HepG2 (cell line): Measurements from ENCODE around the gene CPE. TPM values are rescaled to one million over a fixed set of nuclear protein-coding genes. Genes with fewer than 3 reads are reported as not detected.
A peak's percentile ranks its signal among the peaks of the same experiment; 100 is the strongest.

Experiments used
- CREB1 ChIP-seq, 2 experiments: fragments of 450-650 bp in 1 of 2; IDR thresholded peaks; 2 replicates each; pipeline ENCODE4 v1.6.1; 2016 to 2017; ENCODE audit warnings: control low read depth in 1 of 2, mild to moderate bottlenecking in 1 of 2, missing compliant biosample characterization in 1 of 2, missing genetic modification characterization in 1 of 2
- FOXP1 ChIP-seq, 2 experiments: fragments of 450-650 bp in 1 of 2; IDR thresholded peaks; 2 replicates each; pipeline ENCODE4 v1.6.1; 2017 to 2018; ENCODE audit warnings: antibody characterized with exemption in 1 of 2
- GATAD1 ChIP-seq: IDR thresholded peaks from 2 replicates; pipeline ENCODE4 v1.6.1; 2016; ENCODE audit warnings: missing genetic modification reagents, missing compliant biosample characterization
- HINFP ChIP-seq: sonication (generic); formaldehyde crosslinking; IDR thresholded peaks from 2 replicates; pipeline ENCODE4 v1.4.0; 2020; ENCODE audit warnings: low read depth, mild to moderate bottlenecking, missing genetic modification reagents
- IKZF1 ChIP-seq: fragments of 450-650 bp; IDR thresholded peaks from 2 replicates; pipeline ENCODE4 v1.7.1; 2016
- KDM3A ChIP-seq: IDR thresholded peaks from 2 replicates; pipeline ENCODE4 v1.6.1; 2018; ENCODE audit warnings: low read depth, missing compliant biosample characterization
- MLX ChIP-seq: IDR thresholded peaks from 2 replicates; pipeline ENCODE4 v1.6.1; 2016
- MTA1 ChIP-seq: sonication (generic); formaldehyde crosslinking; IDR thresholded peaks from 2 replicates; pipeline ENCODE4 v1.4.0; 2020; ENCODE audit warnings: missing genetic modification reagents, mild to moderate bottlenecking, borderline replicate concordance
- NFKBIZ ChIP-seq: IDR thresholded peaks from 2 replicates; pipeline ENCODE4 v1.6.1; 2018; ENCODE audit warnings: missing genetic modification reagents, missing compliant biosample characterization
- NFRKB ChIP-seq: fragments of 450-650 bp; IDR thresholded peaks from 2 replicates; pipeline ENCODE4 v1.6.1; 2017
- SIN3B ChIP-seq: fragments of 150-350 bp; IDR thresholded peaks from 2 replicates; pipeline ENCODE4 v1.6.1; 2014; ENCODE audit warnings: low read length
- SOX13 ChIP-seq, 3 experiments: fragments of 450-650 bp in 1 of 3; sonication (generic) in 1 of 3; formaldehyde crosslinking in 1 of 3; IDR thresholded peaks in 2 of 3; conservative IDR thresholded peaks in 1 of 3; 2 replicates each; pipeline versions ENCODE4 v1.5.0 to v1.6.1; 2016 to 2020; ENCODE audit warnings: antibody characterized with exemption in 1 of 3, mild to moderate bottlenecking in 1 of 3, missing compliant biosample characterization in 1 of 3, missing genetic modification reagents in 1 of 3, moderate library complexity in 1 of 3
- SRSF9 ChIP-seq: fragments of 200-400 bp; formaldehyde crosslinking; IDR thresholded peaks from 2 replicates; pipeline ENCODE4 v1.6.1; 2018; ENCODE audit warnings: borderline replicate concordance, mild to moderate bottlenecking, low read depth, low read length; ENCODE audit not compliant: insufficient read depth, poor library complexity, severe bottlenecking
- YY1 ChIP-seq: IDR thresholded peaks from 2 replicates; pipeline ENCODE4 v1.6.1; 2011; ENCODE audit warnings: low read length, low read depth, moderate library complexity, mild to moderate bottlenecking; ENCODE audit not compliant: insufficient read depth, insufficient replicate concordance
- ZNF136 ChIP-seq: sonication (generic); formaldehyde crosslinking; IDR thresholded peaks from 2 replicates; pipeline ENCODE4 v1.8.1; 2022; ENCODE audit warnings: low read depth, mild to moderate bottlenecking, moderate library complexity, missing genetic modification reagents
- ZNF256 ChIP-seq: sonication (generic); formaldehyde crosslinking; conservative IDR thresholded peaks from 2 replicates; pipeline ENCODE4 v1.4.0; 2020; ENCODE audit warnings: missing genetic modification reagents
- ZNF546 ChIP-seq: sonication (generic); formaldehyde crosslinking; conservative IDR thresholded peaks from 2 replicates; pipeline ENCODE4 v1.8.1; 2023; ENCODE audit warnings: mild to moderate bottlenecking, missing genetic modification reagents
- ZNF616 ChIP-seq: sonication (generic); formaldehyde crosslinking; IDR thresholded peaks from 2 replicates; pipeline ENCODE4 v1.5.0; 2020; ENCODE audit warnings: low read depth, mild to moderate bottlenecking, missing genetic modification reagents
- ZNF7 ChIP-seq: IDR thresholded peaks from 2 replicates; pipeline ENCODE4 v1.6.1; 2016; ENCODE audit warnings: missing biosample characterization, missing genetic modification reagents
- ZNF737 ChIP-seq: sonication (generic); formaldehyde crosslinking; IDR thresholded peaks from 2 replicates; pipeline ENCODE4 v1.5.0; 2020; ENCODE audit warnings: missing genetic modification reagents, mild to moderate bottlenecking, borderline replicate concordance
- ZNF75D ChIP-seq: sonication (generic); formaldehyde crosslinking; IDR thresholded peaks from 2 replicates; pipeline ENCODE4 v1.8.1; 2023; ENCODE audit warnings: missing genetic modification reagents, mild to moderate bottlenecking, borderline replicate concordance
- ZNF761 ChIP-seq: sonication (generic); formaldehyde crosslinking; conservative IDR thresholded peaks from 2 replicates; pipeline ENCODE4 v1.4.0; 2020; ENCODE audit warnings: mild to moderate bottlenecking, missing genetic modification reagents
- ZNF773 ChIP-seq: sonication (generic); formaldehyde crosslinking; IDR thresholded peaks from 2 replicates; pipeline ENCODE4 v1.4.0; 2020; ENCODE audit warnings: missing genetic modification reagents, borderline replicate concordance
- polyA plus RNA-seq, 8 experiments: library from polyadenylated mRNA; depleted of rRNA in 3 of 8; stranded (reverse) in 7 of 8; unstranded in 1 of 8; fragments of >200 nt; fragmentation: Illumina TruSeq in 4 of 8; extraction: Trizol in 4 of 8; gene quantifications; 2 replicates each; pipeline versions ENCODE4 v1.2.1 to v1.2.3, GENCODE V29; 2011 to 2016; ENCODE audit warnings: low read depth in 4 of 8, missing spikeins in 1 of 8, mixed read lengths in 1 of 8; ENCODE audit not compliant: insufficient read depth in 1 of 8
- total RNA-seq, 5 experiments: library from RNA; depleted of rRNA; stranded (reverse); fragments of >200 nt; fragmentation: Illumina TruSeq; extraction: Trizol; gene quantifications; 2 replicates each; pipeline ENCODE4 v1.2.3, GENCODE V29; 2016; ENCODE audit warnings: low read depth in 1 of 5
- TF ChIP-seq, protein P1 (sequence below): sonication (generic); formaldehyde crosslinking; IDR thresholded peaks from 2 replicates; pipeline ENCODE4 v1.8.1; 2023; ENCODE audit warnings: mild to moderate bottlenecking, moderate library complexity, missing genetic modification reagents
- TF ChIP-seq, protein P2 (sequence below): sonication (generic); formaldehyde crosslinking; IDR thresholded peaks from 2 replicates; pipeline ENCODE4 v1.8.0; 2022; ENCODE audit warnings: missing genetic modification reagents, mild to moderate bottlenecking, moderate library complexity, borderline replicate concordance

Gene CPE
- total and polyA plus RNA-seq, 2 of the 13 experiments (the other 11 are each of a cell fraction or from before 2014, with no cell fraction given): 268 to 852 TPM

GRCh38 chr4:165369522-165369921 lies 9.3 kb upstream of the CPE start (continued):
- TF ChIP-seq, protein P1, sequence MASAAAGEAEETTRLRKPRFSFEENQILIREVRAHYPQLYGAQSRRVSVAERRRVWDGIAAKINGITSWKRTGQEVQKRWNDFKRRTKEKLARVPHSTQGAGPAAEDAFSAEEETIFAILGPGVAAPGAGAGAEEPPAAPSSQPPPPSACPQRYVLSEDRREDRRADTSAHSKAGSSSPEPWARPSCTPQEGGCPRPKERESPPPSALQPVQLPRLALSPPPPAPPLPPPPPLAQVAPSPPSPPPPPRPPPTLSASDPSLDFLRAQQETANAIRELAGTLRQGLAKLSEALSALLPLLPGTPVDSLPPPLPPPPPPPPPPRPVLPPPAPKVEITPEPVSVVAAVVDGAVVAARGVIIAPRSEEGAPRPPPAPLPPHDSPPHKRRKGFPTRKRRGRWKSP (CRISPR knock-in tag): peak; percentile 67; the same call in 1 of the 2 replicates
- TF ChIP-seq, protein P2, sequence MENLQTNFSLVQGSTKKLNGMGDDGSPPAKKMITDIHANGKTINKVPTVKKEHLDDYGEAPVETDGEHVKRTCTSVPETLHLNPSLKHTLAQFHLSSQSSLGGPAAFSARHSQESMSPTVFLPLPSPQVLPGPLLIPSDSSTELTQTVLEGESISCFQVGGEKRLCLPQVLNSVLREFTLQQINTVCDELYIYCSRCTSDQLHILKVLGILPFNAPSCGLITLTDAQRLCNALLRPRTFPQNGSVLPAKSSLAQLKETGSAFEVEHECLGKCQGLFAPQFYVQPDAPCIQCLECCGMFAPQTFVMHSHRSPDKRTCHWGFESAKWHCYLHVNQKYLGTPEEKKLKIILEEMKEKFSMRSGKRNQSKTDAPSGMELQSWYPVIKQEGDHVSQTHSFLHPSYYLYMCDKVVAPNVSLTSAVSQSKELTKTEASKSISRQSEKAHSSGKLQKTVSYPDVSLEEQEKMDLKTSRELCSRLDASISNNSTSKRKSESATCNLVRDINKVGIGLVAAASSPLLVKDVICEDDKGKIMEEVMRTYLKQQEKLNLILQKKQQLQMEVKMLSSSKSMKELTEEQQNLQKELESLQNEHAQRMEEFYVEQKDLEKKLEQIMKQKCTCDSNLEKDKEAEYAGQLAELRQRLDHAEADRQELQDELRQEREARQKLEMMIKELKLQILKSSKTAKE (CRISPR knock-in tag): 0 out of 2 replicates have a peak, but pooled peaks have one; percentile 47
- no peak for TF ChIP-seq ZNF737 (CRISPR knock-in tag)
- peak; percentile 75; the same call in 1 of the 2 replicates for TF ChIP-seq SOX13 (IDR thresholded peaks at IDR 0.05)
- TF ChIP-seq SOX13 (CRISPR knock-in tag; conservative IDR thresholded peaks at IDR 0.05 in 1 of 2, IDR thresholded peaks at IDR 0.05 in 1 of 2): peak in 1 of 2 experiments; percentile 94; a peak in 2 of 4 replicates
- no peak; the same call in 1 of the 2 replicates for TF ChIP-seq MTA1 (CRISPR knock-in tag)
- no peak for TF ChIP-seq KDM3A
- TF ChIP-seq ZNF761 (CRISPR knock-in tag): 0 out of 2 replicates have a peak, but pooled peaks have one; percentile 42
- TF ChIP-seq SIN3B: no peak
- TF ChIP-seq ZNF75D (CRISPR knock-in tag): no peak
- no peak for TF ChIP-seq ZNF616 (CRISPR knock-in tag)
- no peak for TF ChIP-seq ZNF773
- no peak for TF ChIP-seq IKZF1
- TF ChIP-seq FOXP1 (IDR thresholded peaks at IDR 0.05): peak; percentile 43; the same call in 1 of the 2 replicates
- TF ChIP-seq FOXP1 (CRISPR knock-in tag; IDR thresholded peaks at IDR 0.05): peak; percentile 87
- TF ChIP-seq NFRKB: no peak
- TF ChIP-seq ZNF256 (CRISPR knock-in tag): no peak
- TF ChIP-seq SRSF9: no peak
- no peak for TF ChIP-seq ZNF7 (CRISPR knock-in tag)
- TF ChIP-seq MLX (CRISPR knock-in tag): peak; percentile 56; the same call in 1 of the 2 replicates
- TF ChIP-seq CREB1 (IDR thresholded peaks at IDR 0.05): peak; percentile 26; the same call in 1 of the 2 replicates
- peak; percentile 69 for TF ChIP-seq CREB1 (CRISPR knock-in tag; IDR thresholded peaks at IDR 0.05)
- TF ChIP-seq NFKBIZ (CRISPR knock-in tag): peak; percentile 38; the same call in 1 of the 2 replicates
- TF ChIP-seq GATAD1: peak; percentile 31; the same call in 1 of the 2 replicates
- no peak for TF ChIP-seq HINFP (CRISPR knock-in tag)
- peak; percentile 45; the same call in 1 of the 2 replicates for TF ChIP-seq ZNF136 (CRISPR knock-in tag)
- no peak for TF ChIP-seq YY1
- TF ChIP-seq ZNF546 (CRISPR knock-in tag): no peak
